HG03280 (cell line): Measurements from ENCODE around the gene RASL12.
"Not testable (repeated sequence)": the region's sequence is repeated elsewhere in the genome, so short reads cannot be mapped to it uniquely, and the experiment has no call there.

Source experiments
- ATAC-seq: cut with Tn5 transposase; IDR thresholded peaks from one replicate; pipeline ENCODE4 v1.9.1; 2021; ENCODE audit warnings: mild to moderate bottlenecking, moderate library complexity; ENCODE audit not compliant: unreplicated experiment

Gene RASL12

DNA sequence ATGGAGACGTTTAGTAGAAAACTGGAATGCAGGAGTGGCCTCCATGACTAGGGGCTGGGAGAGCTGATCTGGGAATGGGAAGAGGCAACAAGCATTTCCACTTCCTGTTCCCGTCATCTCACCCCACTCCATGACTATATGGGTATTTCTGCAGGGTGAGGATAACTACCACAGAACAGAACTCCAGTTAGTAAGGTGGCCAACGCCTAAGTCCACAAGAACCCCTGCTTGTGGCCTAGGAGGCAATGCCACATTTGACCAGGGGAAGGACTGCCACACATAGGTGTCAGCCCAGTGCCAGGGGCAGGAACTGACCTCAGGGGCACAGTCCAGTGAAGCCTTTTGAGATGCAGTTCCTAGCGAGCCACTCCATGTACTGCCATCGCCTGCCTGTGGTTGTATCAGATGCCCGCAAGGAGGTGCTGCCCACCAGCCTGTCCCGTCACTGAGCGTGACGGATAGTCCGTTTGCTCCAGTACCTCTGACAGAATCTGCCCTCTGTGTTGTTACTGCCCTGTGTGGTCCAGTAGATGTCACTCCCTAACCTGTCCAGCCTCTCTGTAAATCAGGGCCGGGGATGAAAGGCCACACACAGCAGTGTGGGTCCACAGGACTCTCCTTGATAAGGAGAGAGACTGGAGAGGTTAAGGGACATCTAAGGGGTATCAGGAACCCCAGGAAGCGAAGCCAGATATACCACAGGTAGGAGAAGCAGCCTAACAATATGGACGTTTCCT, 34.8 kb downstream of the RASL12 start:
- peak; percentile 37 for ATAC-seq

GRCh38 chr15:65029736-65030208, 38.0 kb downstream of the RASL12 start:
- no peak for ATAC-seq

- ATAC-seq, result peak; percentile 86
Measured at GRCh38 chr15:65028921-65029735, 38.7 kb downstream of the RASL12 start, which contains the start of gene MTFMT. Gene MTFMT (minus strand): TSS chr15:65029639. CDS start chr15:65029613, 26 bp downstream.

DNA sequence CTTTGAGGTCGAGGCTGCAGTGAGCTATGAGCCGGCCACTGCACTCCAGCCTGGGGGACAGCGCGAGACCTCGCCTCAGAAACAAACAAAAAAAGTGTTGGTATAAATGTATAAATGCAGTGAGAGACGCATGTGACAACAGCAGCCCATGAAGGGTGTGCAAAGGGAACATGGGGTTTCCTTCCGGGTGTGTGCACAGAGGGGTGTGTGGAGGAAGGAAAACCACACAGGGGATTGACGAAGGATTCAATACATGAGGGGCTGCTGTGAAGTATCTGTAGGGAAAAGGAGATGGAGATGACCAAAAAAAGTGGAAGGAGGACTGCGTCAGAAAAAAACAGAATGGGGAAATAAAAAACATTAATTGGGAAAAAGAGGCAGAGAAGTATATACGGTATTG, 39.5 kb downstream of the RASL12 start:
- no peak for ATAC-seq

- ATAC-seq, result no peak
Measured at GRCh38 chr15:65027593-65027992, 40.2 kb downstream of the RASL12 start.

DNA sequence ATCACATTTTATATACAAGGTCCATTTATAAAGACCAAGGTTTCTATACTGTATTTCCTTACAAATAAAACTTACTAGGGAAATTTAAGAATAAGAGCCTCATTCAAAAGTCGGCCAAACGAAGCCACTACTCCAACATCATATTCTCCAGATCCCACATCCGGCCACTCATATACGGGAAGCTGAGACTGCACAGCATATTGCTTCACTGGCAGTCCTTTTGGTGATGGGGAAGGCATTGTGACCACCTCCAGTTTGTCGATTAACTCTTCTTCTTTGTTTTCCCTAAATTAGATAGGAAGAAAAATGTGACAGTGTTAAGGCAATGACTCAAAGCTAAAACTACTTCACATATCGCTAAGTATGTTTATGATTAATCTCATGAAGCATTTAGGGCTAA, 41.0 kb downstream of the RASL12 start:
- no peak for ATAC-seq

- ATAC-seq, result no peak
Measured at GRCh38 chr15:65021488-65021887, 46.3 kb downstream of the RASL12 start.

GRCh38 chr15:65020419-65020818, 47.4 kb downstream of the RASL12 start:
- no peak for ATAC-seq

GRCh38 chr15:65011198-65011597, 56.6 kb downstream of the RASL12 start:
- ATAC-seq, result not testable (repeated sequence)

DNA sequence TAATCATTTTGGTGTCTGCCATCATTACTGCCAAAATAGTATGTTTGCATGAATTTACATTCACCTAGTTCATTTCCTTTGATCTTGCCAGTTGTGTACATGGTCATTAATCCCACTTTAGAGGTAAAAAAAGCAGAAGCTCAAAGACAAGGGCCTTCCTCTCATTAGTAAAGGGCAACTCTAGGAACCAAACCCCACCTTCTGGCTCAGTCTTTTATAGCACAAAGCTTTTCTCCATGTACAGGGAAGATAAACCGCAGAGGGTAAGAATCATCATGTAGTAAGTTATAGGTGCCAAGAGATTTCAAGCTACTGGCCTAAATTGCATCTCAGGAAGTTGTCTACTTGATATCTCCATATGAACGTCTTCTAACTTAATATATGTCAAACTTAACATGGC, 58.8 kb downstream of the RASL12 start:
- ATAC-seq, result no peak

- no peak for ATAC-seq
Measured at GRCh38 chr15:65006876-65007275, 60.9 kb downstream of the RASL12 start.

DNA sequence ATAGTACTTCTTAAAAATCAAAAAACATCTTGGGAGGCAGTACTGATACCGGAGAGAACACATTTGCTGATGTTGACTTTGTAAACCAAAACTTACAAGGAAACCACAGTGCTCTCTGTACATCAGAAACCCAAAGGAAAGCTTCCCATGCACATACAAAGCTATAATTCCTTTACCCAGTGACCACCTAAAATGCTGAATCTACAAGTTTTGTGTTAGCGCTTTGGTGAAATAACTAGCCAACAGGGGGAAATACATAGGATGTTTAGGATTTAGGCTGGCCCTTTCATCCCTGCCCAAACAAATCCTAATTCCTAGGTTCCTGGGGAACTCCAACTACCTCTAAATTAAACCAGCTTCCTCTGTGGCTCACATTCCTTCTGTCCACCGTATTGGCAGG, 62.8 kb downstream of the RASL12 start:
- no peak for ATAC-seq
